Measurements from ENCODE around the gene TEX52.

Gene TEX52

GRCh38 chr12:2819810-2820209 is 37.0 kb downstream of the TEX52 start:
- no peak for DNase-seq (ENCODE audit: low read depth)
- H3K4me3 ChIP-seq (ENCODE audit: control insufficient read depth, low read depth, low read length): no peak overlapping the region
- TF ChIP-seq, protein P1, sequence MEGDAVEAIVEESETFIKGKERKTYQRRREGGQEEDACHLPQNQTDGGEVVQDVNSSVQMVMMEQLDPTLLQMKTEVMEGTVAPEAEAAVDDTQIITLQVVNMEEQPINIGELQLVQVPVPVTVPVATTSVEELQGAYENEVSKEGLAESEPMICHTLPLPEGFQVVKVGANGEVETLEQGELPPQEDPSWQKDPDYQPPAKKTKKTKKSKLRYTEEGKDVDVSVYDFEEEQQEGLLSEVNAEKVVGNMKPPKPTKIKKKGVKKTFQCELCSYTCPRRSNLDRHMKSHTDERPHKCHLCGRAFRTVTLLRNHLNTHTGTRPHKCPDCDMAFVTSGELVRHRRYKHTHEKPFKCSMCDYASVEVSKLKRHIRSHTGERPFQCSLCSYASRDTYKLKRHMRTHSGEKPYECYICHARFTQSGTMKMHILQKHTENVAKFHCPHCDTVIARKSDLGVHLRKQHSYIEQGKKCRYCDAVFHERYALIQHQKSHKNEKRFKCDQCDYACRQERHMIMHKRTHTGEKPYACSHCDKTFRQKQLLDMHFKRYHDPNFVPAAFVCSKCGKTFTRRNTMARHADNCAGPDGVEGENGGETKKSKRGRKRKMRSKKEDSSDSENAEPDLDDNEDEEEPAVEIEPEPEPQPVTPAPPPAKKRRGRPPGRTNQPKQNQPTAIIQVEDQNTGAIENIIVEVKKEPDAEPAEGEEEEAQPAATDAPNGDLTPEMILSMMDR (IDR thresholded peaks at IDR 0.05; ENCODE audit: control insufficient read depth, insufficient read depth, low read depth, low read length, missing control alignments): no peak

DNA sequence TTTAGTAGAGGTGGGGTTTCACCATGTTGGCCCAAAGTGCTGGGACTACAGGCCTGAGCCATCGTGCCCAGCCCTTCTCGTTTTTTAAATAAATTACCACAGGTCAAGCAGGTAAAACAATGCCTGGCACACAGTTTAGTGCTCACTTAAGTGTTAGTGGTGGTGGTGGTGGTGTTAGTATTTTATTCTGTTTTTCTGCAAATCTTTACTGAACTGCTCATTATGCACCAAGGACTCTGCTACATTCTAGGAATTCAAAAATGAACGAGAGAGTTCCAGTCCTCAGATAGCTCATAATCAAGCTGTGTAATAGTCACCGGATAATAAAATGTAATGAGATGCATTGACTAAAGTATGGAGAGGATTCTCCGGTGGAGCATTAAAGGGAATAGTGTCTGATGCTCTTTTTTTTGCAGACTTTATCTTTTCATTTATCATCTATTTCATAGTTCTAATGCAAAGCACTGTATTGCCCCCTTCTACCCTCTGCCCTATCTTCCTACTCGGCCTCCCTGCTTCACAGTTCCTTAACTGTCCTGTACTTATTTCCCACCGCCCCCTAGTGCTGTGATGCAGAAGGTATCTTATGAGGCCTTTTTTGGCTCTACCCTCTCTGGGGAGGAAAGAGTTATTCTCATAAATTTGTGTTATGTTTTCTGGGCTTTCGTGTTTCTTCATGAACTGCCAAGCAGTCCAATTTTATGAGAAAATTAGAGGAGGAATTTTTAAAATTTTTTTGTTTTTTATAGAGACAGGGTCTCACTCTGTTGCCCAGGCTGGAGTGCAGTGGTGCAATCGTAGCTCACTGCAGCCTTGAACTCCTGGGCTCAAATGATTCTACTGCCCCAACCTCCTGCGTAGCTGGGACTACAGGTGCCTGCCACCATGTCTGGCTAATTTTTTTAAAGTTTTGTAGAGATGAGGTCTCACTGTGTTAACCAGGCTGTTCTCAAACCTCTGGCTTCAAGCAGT is 43.3 kb downstream of the TEX52 start:
- TF ChIP-seq, protein P1 (IDR thresholded peaks at IDR 0.05; ENCODE audit: control insufficient read depth, insufficient read depth, low read depth, low read length, missing control alignments): peak; percentile 79
- H3K4me3 ChIP-seq (ENCODE audit: control insufficient read depth, low read depth, low read length): peak overlapping the region; percentile 84
- DNase-seq (ENCODE audit: low read depth): peak; percentile 43

- DNase-seq (ENCODE audit: low read depth): peak; percentile 92
- H3K4me3 ChIP-seq (ENCODE audit: control insufficient read depth, low read depth, low read length): peak within 1 kb of the TSS; percentile 84
- TF ChIP-seq, protein P1 (IDR thresholded peaks at IDR 0.05; ENCODE audit: control insufficient read depth, insufficient read depth, low read depth, low read length, missing control alignments): no peak
Observed at GRCh38 chr12:2812290-2813213, 44.3 kb downstream of the TEX52 start, which contains the start of gene ITFG2. ITFG2 (plus strand) TSS chr12:2812668; CDS start chr12:2812761, 93 bp downstream.

- peak overlapping the region; percentile 84 for H3K4me3 ChIP-seq (ENCODE audit: control insufficient read depth, low read depth, low read length)
- no peak for DNase-seq (ENCODE audit: low read depth)
- TF ChIP-seq, protein P1 (IDR thresholded peaks at IDR 0.05; ENCODE audit: control insufficient read depth, insufficient read depth, low read depth, low read length, missing control alignments): no peak
Observed at GRCh38 chr12:2811801-2812200, 45.0 kb downstream of the TEX52 start.

- no peak for DNase-seq (ENCODE audit: low read depth)
- TF ChIP-seq, protein P1 (IDR thresholded peaks at IDR 0.05; ENCODE audit: control insufficient read depth, insufficient read depth, low read depth, low read length, missing control alignments): no peak
Observed at GRCh38 chr12:2806700-2807099, 50.1 kb downstream of the TEX52 start.

DNA sequence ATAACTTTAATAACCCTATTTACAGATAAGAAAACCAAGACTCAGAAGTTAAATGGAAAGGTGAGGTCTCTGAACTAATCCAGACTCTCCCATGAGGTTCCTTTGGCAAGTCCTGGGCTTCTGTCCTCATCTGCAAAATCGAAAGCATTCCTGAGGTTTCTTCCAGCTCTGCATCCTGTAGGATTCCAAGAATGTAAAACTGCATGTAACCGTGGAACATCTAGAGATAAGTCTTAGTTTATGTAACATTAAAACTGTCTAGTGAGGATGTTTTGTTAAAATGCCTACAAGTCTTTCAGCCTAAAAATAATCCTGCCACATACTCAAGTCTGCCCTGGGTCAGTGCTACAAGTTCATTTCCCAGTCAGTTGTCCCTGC is 51.7 kb downstream of the TEX52 start:
- TF ChIP-seq, protein P1 (IDR thresholded peaks at IDR 0.05; ENCODE audit: control insufficient read depth, insufficient read depth, low read depth, low read length, missing control alignments): no peak
- no peak overlapping the region for H3K4me3 ChIP-seq (ENCODE audit: control insufficient read depth, low read depth, low read length)
- no peak for DNase-seq (ENCODE audit: low read depth)

More at GRCh38 chr12:2806700-2807099, 50.1 kb downstream of the TEX52 start:
- H3K4me3 ChIP-seq (ENCODE audit: control insufficient read depth, low read depth, low read length): no peak overlapping the region

All from AG09309 (cell line).